Stimulated activated effector memory CD8-positive, alpha-beta T cell treated with anti-CD3 and anti-CD28 coated beads, Interleukin-12 subunit alpha, Interleukin-12 subunit beta, amount 100 ng/mL, for 72 hours (primary cell): ENCODE data around the gene MROH9.

Experiments
- ATAC-seq: fragments of 150-1000 bp; cut with Tn5 transposase; 2 replicates; pipeline ENCODE4 v1.10.0; 2021
- DNase-seq, 2 donors: peaks; one replicate each; pipeline ENCODE4 v3.0.0; 2021 to 2022; ENCODE audit warnings: low spot score in 2 of 2
- H3K27ac Mint-ChIP-seq: one replicate; pipeline ENCODE4 v1.8.0; 2022; ENCODE audit warnings: mild to moderate bottlenecking, mixed read lengths
- H3K36me3 Mint-ChIP-seq: one replicate; pipeline ENCODE4 v1.8.0; 2022; ENCODE audit warnings: mild to moderate bottlenecking, mixed read lengths
- H3K4me1 Mint-ChIP-seq: one replicate; pipeline ENCODE4 v1.8.0; 2022; ENCODE audit warnings: mixed read lengths
- H3K4me3 Mint-ChIP-seq: one replicate; pipeline ENCODE4 v1.8.0; 2022; ENCODE audit warnings: mild to moderate bottlenecking, mixed read lengths
- H3K9me3 Mint-ChIP-seq: one replicate; pipeline ENCODE4 v1.8.0; 2022; ENCODE audit warnings: mixed read lengths

Gene MROH9

GRCh38 chr1:171084870-171085269, 149.5 kb downstream of the MROH9 start:
- H3K27ac Mint-ChIP-seq = no peak overlapping the region
- no peak overlapping the region for H3K4me3 Mint-ChIP-seq
- ATAC-seq = no peak
- no peaks in the 10 kb centered on the region for H3K4me1 Mint-ChIP-seq
- DNase-seq = no peak
- no peaks in the 10 kb centered on the region for H3K36me3 Mint-ChIP-seq
- no peaks in the 10 kb centered on the region for H3K9me3 Mint-ChIP-seq

DNA sequence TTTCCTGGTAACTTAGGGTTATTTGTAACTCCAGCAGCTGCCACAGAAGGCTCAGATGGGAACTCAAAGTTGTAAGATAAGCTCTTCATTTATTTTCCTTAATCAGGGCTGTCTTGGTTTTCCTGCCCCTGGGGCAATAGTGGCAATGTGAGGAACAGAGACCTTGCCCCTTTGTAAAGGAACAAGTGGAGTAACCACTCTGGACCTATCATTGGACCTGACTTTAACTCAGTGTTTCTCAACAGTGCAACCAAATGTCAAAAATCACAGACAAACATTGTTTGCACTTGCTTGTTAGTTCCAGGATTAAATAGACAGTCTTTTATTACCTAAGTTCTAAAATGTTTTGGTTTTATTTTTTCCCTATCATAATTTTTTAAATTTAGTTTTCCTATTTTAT, 152.6 kb downstream of the MROH9 start:
- Mint-ChIP-seq H3K4me1 (no peaks in the 10 kb centered on the region), H3K36me3 (no peaks in the 10 kb centered on the region), H3K9me3 (no peaks in the 10 kb centered on the region), H3K4me3 (no peak overlapping the region), H3K27ac (no peak overlapping the region)
- no peak for ATAC-seq
- no peak for DNase-seq

DNA sequence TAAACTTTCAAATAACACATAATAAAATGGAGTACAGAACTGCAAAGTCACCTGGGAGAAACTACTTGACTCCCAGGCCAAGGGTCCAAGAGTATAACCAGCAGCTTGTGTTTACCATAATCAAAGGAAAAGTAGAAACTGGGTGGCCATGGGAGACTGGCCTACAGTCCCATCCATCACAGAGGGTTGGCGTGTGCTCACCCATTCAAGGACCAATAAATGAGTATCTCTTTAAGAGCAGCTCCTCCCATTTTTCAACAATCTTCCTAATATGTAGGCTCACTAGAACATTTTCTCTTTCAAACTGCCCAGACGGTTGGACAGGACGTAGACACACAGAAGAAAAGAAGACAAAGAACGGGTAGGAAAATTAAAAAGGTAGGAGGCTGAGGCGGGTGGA, 155.3 kb downstream of the MROH9 start, which contains the start of gene FMO3:
Gene FMO3, plus strand, starts transcription at position 302 of the 400 bp plus-strand sequence. CDS start 1,754 bp downstream, outside the sequence.
- H3K9me3 Mint-ChIP-seq = no peaks in the 10 kb centered on the region
- H3K36me3 Mint-ChIP-seq = no peaks in the 10 kb centered on the region
- DNase-seq (no peak), ATAC-seq (no peak)
- no peaks in the 10 kb centered on the region for H3K4me1 Mint-ChIP-seq
- no peak within 1 kb of the TSS for H3K4me3 Mint-ChIP-seq
- no peak within 1 kb of the TSS for H3K27ac Mint-ChIP-seq

DNA sequence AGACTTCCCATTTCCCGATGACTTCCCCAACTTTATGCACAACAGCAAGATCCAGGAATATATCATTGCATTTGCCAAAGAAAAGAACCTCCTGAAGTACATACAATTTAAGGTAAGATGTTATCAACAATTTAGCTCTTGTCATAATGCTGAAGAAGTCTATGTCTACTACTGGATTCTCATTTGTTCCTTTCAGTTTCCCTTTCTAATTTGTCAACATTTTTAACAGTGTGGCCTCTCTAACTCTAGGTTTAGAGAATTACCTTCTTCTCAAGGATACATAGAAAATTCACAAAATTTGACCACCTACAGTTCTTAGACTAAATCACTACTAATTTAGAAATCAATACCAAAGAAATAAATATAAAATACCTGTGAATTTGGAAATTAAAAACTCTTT, 168.5 kb downstream of the MROH9 start:
- Mint-ChIP-seq H3K9me3 (no peaks in the 10 kb centered on the region), H3K4me3 (no peak overlapping the region), H3K36me3 (no peaks in the 10 kb centered on the region), H3K4me1 (no peaks in the 10 kb centered on the region), H3K27ac (no peak overlapping the region)
- ATAC-seq (no peak), DNase-seq (no peak)

- Mint-ChIP-seq H3K36me3 (no peaks in the 10 kb centered on the region), H3K9me3 (no peaks in the 10 kb centered on the region), H3K27ac (no peak overlapping the region), H3K4me3 (no peak overlapping the region), H3K4me1 (no peaks in the 10 kb centered on the region)
- ATAC-seq (no peak), DNase-seq (no peak)
Measured at GRCh38 chr1:171107262-171107940, 172.1 kb downstream of the MROH9 start.

GRCh38 chr1:171107969-171108368, 172.6 kb downstream of the MROH9 start:
- H3K4me1 Mint-ChIP-seq = no peaks in the 10 kb centered on the region
- H3K9me3 Mint-ChIP-seq = no peaks in the 10 kb centered on the region
- no peak for ATAC-seq
- no peak overlapping the region for H3K4me3 Mint-ChIP-seq
- H3K27ac Mint-ChIP-seq = no peak overlapping the region
- H3K36me3 Mint-ChIP-seq = no peaks in the 10 kb centered on the region
- no peak for DNase-seq

DNA sequence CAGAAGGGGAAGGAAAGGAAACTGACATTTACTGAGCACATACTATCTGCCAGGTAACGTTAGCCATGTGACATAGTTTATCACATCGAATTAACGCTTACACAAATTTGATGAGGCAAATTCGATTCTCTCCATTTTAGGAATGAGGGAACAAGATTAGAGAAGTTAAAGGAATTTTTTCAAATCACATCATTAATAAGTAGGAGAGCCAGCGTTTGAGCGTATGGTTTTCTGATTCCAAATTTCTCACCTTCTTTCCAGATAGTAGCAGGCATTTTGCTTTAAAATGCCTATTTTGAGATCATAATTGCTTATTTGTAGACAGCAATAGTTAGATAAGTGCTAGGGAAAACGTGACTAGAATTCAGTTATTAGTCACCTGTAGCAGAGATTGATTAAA, 174.6 kb downstream of the MROH9 start:
- ATAC-seq (no peak), DNase-seq (no peak)
- Mint-ChIP-seq H3K9me3 (no peaks in the 10 kb centered on the region), H3K27ac (no peak overlapping the region), H3K36me3 (no peaks in the 10 kb centered on the region), H3K4me3 (no peak overlapping the region), H3K4me1 (no peaks in the 10 kb centered on the region)

GRCh38 chr1:171110621-171111326, 175.4 kb downstream of the MROH9 start:
- Mint-ChIP-seq H3K9me3 (no peaks in the 10 kb centered on the region), H3K4me1 (no peaks in the 10 kb centered on the region), H3K4me3 (no peak overlapping the region), H3K36me3 (no peaks in the 10 kb centered on the region), H3K27ac (no peak overlapping the region)
- DNase-seq (no peak), ATAC-seq (no peak)

DNA sequence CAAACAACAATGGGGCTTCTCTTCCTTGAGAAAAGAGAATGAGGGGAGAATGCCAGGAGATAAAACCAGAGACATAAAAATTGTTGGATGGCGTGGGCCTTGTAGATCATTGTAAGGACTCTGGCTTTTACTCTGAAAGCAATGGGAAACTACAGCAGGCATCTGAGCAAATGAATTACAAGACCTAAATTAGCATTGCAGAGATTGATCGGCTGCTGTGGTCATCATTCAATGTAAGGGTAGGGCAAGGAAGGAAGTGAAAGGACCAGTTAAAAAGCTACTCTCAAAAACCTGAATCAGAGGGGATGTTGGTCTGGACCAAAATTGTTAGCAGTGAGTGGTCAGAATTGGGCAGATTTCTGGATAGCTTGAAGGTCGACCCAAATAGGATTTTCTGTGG, 176.8 kb downstream of the MROH9 start:
- H3K9me3 Mint-ChIP-seq = no peaks in the 10 kb centered on the region
- DNase-seq = no peak
- no peaks in the 10 kb centered on the region for H3K4me1 Mint-ChIP-seq
- H3K27ac Mint-ChIP-seq = no peak overlapping the region
- no peak overlapping the region for H3K4me3 Mint-ChIP-seq
- no peaks in the 10 kb centered on the region for H3K36me3 Mint-ChIP-seq
- ATAC-seq = no peak

GRCh38 chr1:171113382-171113781, 178.0 kb downstream of the MROH9 start:
- DNase-seq (no peak), ATAC-seq (no peak)
- no peak overlapping the region for H3K4me3 Mint-ChIP-seq
- no peaks in the 10 kb centered on the region for H3K4me1 Mint-ChIP-seq
- no peaks in the 10 kb centered on the region for H3K36me3 Mint-ChIP-seq
- H3K9me3 Mint-ChIP-seq = no peaks in the 10 kb centered on the region
- H3K27ac Mint-ChIP-seq = no peak overlapping the region
